PC-9 (cell line): ENCODE results near the gene P3H3. TPM values are rescaled to one million over a fixed set of nuclear protein-coding genes. Genes with fewer than 3 reads are reported as not detected.
"Not testable (repeated sequence)": the region's sequence is repeated elsewhere in the genome, so short reads cannot be mapped to it uniquely, and the experiment has no call there.

Experiments used
- BruUV-seq: library from RNA; stranded (reverse); fragments of 400-500 nt; replicated peaks from 2 replicates; lab custom pipeline; 2021; lab: Mats Ljungman, UMichigan
- CTCF ChIA-PET: fragments of 300-600 bp; sonication (Branson Sonifier 250); formaldehyde crosslinking; loops from one replicate; lab custom pipeline; 2022; ENCODE audit warnings: antibody characterized with exemption; lab: Charles Lee
- POLR2A ChIA-PET: fragments of 300-600 bp; sonication (Branson Sonifier 250); formaldehyde crosslinking; loops from one replicate; lab custom pipeline; 2022; ENCODE audit warnings: antibody characterized with exemption; ENCODE audit not compliant: unreplicated experiment; lab: Charles Lee
- DNase-seq, 2 experiments: peaks; one replicate each; pipeline versions ENCODE4 v3.0.0 to v3.0.0-alpha.2; 2015 to 2022; ENCODE audit warnings: mixed read lengths in 1 of 2
- H2AFZ ChIP-seq: fragments of 200-600 bp; sonication (generic); 2 replicates; pipeline ENCODE4 v1.8.1; 2017; ENCODE audit warnings: antibody characterized with exemption
- H3F3A ChIP-seq: fragments of 200-600 bp; sonication (generic); 2 replicates; pipeline ENCODE4 v1.8.1; 2017; ENCODE audit warnings: antibody characterized with exemption, mild to moderate bottlenecking, low read depth; ENCODE audit not compliant: insufficient read depth
- H3K27ac ChIP-seq: fragments of 200-600 bp; sonication (generic); 2 replicates; pipeline ENCODE4 v1.6.1; 2016; ENCODE audit warnings: mixed run types
- H3K27me3 ChIP-seq: fragments of 200-600 bp; sonication (generic); 2 replicates; pipeline ENCODE4 v1.6.1; 2016; ENCODE audit warnings: low read depth, mixed run types; ENCODE audit not compliant: insufficient read depth
- H3K36me3 ChIP-seq: fragments of 200-600 bp; sonication (generic); 2 replicates; pipeline ENCODE4 v1.6.1; 2016; ENCODE audit warnings: low read depth, mixed run types
- H3K4me1 ChIP-seq: fragments of 200-600 bp; sonication (generic); replicated peaks from 2 replicates; pipeline ENCODE4 v1.6.1; 2016; ENCODE audit warnings: mixed run types; ENCODE audit not compliant: insufficient read depth
- H3K4me2 ChIP-seq: fragments of 200-600 bp; sonication (generic); 2 replicates; pipeline ENCODE4 v1.6.1; 2017; ENCODE audit warnings: mixed run types
- H3K4me3 ChIP-seq: fragments of 200-600 bp; sonication (generic); 2 replicates; pipeline ENCODE4 v1.6.1; 2016; ENCODE audit warnings: mixed run types
- H3K79me2 ChIP-seq: fragments of 200-600 bp; sonication (generic); 2 replicates; pipeline ENCODE4 v1.6.1; 2017; ENCODE audit warnings: low read depth, mixed run types
- H3K9me2 ChIP-seq: fragments of 200-600 bp; sonication (generic); 2 replicates; pipeline ENCODE4 v1.8.1; 2017; ENCODE audit warnings: mild to moderate bottlenecking; ENCODE audit not compliant: insufficient read depth
- H3K9me3 ChIP-seq: fragments of 200-600 bp; sonication (generic); 2 replicates; pipeline ENCODE4 v1.8.1; 2016; ENCODE audit warnings: low read depth; ENCODE audit not compliant: insufficient read depth
- H4K20me1 ChIP-seq: fragments of 200-600 bp; sonication (generic); 2 replicates; pipeline ENCODE4 v1.8.1; 2017; ENCODE audit not compliant: insufficient read depth
- EZH2 ChIP-seq: fragments of 200-600 bp; sonication (generic); IDR thresholded peaks from 2 replicates; pipeline ENCODE4 v1.8.0; 2017; ENCODE audit warnings: antibody characterized with exemption, low read depth
- intact Hi-C: fragments of 100-400 bp; cut with micrococcal nuclease; formaldehyde crosslinking; loops from one replicate; pipeline ENCODE4 v1.10.0; 2022; ENCODE audit not compliant: unreplicated experiment
- total RNA-seq: library from RNA; stranded (reverse); gene quantifications from 2 replicates; pipeline ENCODE4 v1.2.3, GENCODE V29; 2021
- TF ChIP-seq, protein P1 (sequence below): fragments of 200-600 bp; sonication (generic); conservative IDR thresholded peaks from 2 replicates; pipeline ENCODE4 v1.6.1; 2017; ENCODE audit warnings: mixed run types, antibody characterized with exemption, mild to moderate bottlenecking, moderate library complexity

The P3H3 gene
- total RNA-seq, 1 experiment from 2014 or later = 0.52 TPM

DNA sequence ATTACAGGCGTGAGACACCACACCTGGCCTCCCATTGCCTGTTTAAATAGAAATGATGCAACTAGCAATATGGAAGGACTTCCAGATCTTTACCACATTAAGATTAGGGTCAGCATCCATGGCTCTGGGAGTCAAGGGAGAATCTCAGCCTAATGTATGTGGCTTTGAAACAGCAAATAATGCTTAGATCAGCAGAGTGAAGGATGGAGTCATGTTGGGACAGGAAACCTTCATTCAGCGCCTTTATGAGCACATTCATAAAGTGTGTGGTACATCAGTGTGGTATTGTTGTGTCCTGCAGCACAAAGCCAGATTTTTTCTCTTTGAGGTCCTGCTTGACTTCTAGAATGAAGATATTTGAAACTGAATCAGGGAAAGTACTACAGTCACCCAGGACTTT lies 60.2 kb downstream of the P3H3 start:
- no peaks in the 10 kb centered on the region for H3K27me3 ChIP-seq
- no peak for DNase-seq
- TF ChIP-seq, protein P1, sequence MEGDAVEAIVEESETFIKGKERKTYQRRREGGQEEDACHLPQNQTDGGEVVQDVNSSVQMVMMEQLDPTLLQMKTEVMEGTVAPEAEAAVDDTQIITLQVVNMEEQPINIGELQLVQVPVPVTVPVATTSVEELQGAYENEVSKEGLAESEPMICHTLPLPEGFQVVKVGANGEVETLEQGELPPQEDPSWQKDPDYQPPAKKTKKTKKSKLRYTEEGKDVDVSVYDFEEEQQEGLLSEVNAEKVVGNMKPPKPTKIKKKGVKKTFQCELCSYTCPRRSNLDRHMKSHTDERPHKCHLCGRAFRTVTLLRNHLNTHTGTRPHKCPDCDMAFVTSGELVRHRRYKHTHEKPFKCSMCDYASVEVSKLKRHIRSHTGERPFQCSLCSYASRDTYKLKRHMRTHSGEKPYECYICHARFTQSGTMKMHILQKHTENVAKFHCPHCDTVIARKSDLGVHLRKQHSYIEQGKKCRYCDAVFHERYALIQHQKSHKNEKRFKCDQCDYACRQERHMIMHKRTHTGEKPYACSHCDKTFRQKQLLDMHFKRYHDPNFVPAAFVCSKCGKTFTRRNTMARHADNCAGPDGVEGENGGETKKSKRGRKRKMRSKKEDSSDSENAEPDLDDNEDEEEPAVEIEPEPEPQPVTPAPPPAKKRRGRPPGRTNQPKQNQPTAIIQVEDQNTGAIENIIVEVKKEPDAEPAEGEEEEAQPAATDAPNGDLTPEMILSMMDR = no peak
- TF ChIP-seq EZH2 = no peak
- ChIA-PET CTCF (no interaction called here), POLR2A (interaction anchor here (0.6 kb wide), 1 partner anchor 14 kb away, joined by 3 read pairs; no protein-coding TSS in a partner anchor)
- H4K20me1 ChIP-seq = no peaks in the 10 kb centered on the region
- H3K79me2 ChIP-seq = no peaks in the 10 kb centered on the region
- intact Hi-C loops = no loop called here
- peaks cover 15% of the 10 kb centered on the region for H3K4me1 ChIP-seq
- BruUV-seq = no TSS peak
- no peak overlapping the region for H3K4me3 ChIP-seq
- H3K27ac ChIP-seq = no peak overlapping the region
- no peaks in the 10 kb centered on the region for H3K9me3 ChIP-seq
- H3K9me2 ChIP-seq = no peaks in the 10 kb centered on the region
- H3K4me2 ChIP-seq = no peak overlapping the region
- no peaks in the 10 kb centered on the region for H3K36me3 ChIP-seq
- no peak overlapping the region for H2AFZ ChIP-seq
- peaks cover 12% of the 10 kb centered on the region; the same call in 1 of the 2 replicates for H3F3A ChIP-seq

- H3K4me2 ChIP-seq, H3K79me2 ChIP-seq, H3K9me2 ChIP-seq, H3K27me3 ChIP-seq, H4K20me1 ChIP-seq, intact Hi-C loops, H3K36me3 ChIP-seq, H3K4me3 ChIP-seq, H3K27ac ChIP-seq, H3K9me3 ChIP-seq, BruUV-seq, H2AFZ ChIP-seq, DNase-seq: not testable (repeated sequence)
- ChIA-PET CTCF (interaction anchor here (1.2 kb wide), 1 partner anchor 16 kb away, joined by 4 read pairs; the partner anchor contains the start of gene SPSB2), POLR2A (interaction anchor here (0.6 kb wide), 1 partner anchor 281 kb away, joined by 48 read pairs; no protein-coding TSS in a partner anchor)
- H3K4me1 ChIP-seq = peaks cover 15% of the 10 kb centered on the region
- peaks cover 12% of the 10 kb centered on the region; the same call in 1 of the 2 replicates for H3F3A ChIP-seq
Measured at GRCh38 chr12:6888794-6889193, 60.6 kb downstream of the P3H3 start.

Other genes with a start within 250 kb of the P3H3 start
- gene CHD4, start 221.0 kb upstream of the P3H3 start, total RNA-seq = 359 and 373 TPM in 2 replicates
- 14.2 and 14.8 TPM in 2 replicates for gene LPAR5, start 192.4 kb upstream of the P3H3 start, total RNA-seq
- 4.2 and 6.1 TPM in 2 replicates for gene ACRBP, start 181.0 kb upstream of the P3H3 start, total RNA-seq
- 87.6 and 88.7 TPM in 2 replicates for gene ING4, start 165.3 kb upstream of the P3H3 start, total RNA-seq
- gene ZNF384, start 139.0 kb upstream of the P3H3 start, total RNA-seq = 74.3 and 106 TPM in 2 replicates
- gene PIANP, start 127.6 kb upstream of the P3H3 start, total RNA-seq = not detected in 2 replicates
- gene COPS7A, start 104.4 kb upstream of the P3H3 start, total RNA-seq = 88.7 and 116 TPM in 2 replicates
- gene MLF2, start 75.3 kb upstream of the P3H3 start, total RNA-seq = 349 and 379 TPM in 2 replicates
- gene PTMS, start 62.0 kb upstream of the P3H3 start, total RNA-seq = 633 and 910 TPM in 2 replicates
- 9.4 and 10.5 TPM in 2 replicates for gene LAG3, start 55.9 kb upstream of the P3H3 start, total RNA-seq
- gene CD4, start 38.9 kb upstream of the P3H3 start, total RNA-seq = 1.0 and 3.2 TPM in 2 replicates
- gene GPR162, start 6.6 kb upstream of the P3H3 start, total RNA-seq = 2.4 and 3.8 TPM in 2 replicates
- not detected in 2 replicates for gene GNB3, start 12.5 kb downstream of the P3H3 start, total RNA-seq
- gene CDCA3, start 22.9 kb downstream of the P3H3 start, total RNA-seq = 104 and 125 TPM in 2 replicates
- 267 and 308 TPM in 2 replicates for gene USP5, start 23.7 kb downstream of the P3H3 start, total RNA-seq
- 1,080 and 1,199 TPM in 2 replicates for gene TPI1, start 39.1 kb downstream of the P3H3 start, total RNA-seq
- gene SPSB2, start 44.9 kb downstream of the P3H3 start, total RNA-seq = 28.9 and 30.1 TPM in 2 replicates
- 29.3 and 38.8 TPM in 2 replicates for gene LRRC23, start 76.4 kb downstream of the P3H3 start, total RNA-seq
- gene ENO2, start 86.2 kb downstream of the P3H3 start, total RNA-seq = 38.8 and 56.6 TPM in 2 replicates
- gene ATN1, start 99.6 kb downstream of the P3H3 start, total RNA-seq = 158 and 159 TPM in 2 replicates
- not detected in 2 replicates for gene RNU7-1, start 115.4 kb downstream of the P3H3 start, total RNA-seq
- 198 and 218 TPM in 2 replicates for gene C12orf57, start 115.6 kb downstream of the P3H3 start, total RNA-seq
- 84.1 and 92.7 TPM in 2 replicates for gene PTPN6, start 122.9 kb downstream of the P3H3 start, total RNA-seq
- gene PHB2, start 142.3 kb downstream of the P3H3 start, total RNA-seq = 384 and 386 TPM in 2 replicates
- 84.5 and 96.5 TPM in 2 replicates for gene EMG1, start 142.5 kb downstream of the P3H3 start, total RNA-seq
- 53.8 and 102 TPM in 2 replicates for gene LPCAT3, start 190.1 kb downstream of the P3H3 start, total RNA-seq
- gene C1S, start 232.3 kb downstream of the P3H3 start, total RNA-seq = 32.4 and 32.9 TPM in 2 replicates